Stimulated activated CD8-positive, alpha-beta memory T cell treated with anti-CD3 and anti-CD28 coated beads, Interleukin-7, amount 100 ng/mL, for 48 hours (primary cell): ENCODE data around the gene AAGAB.

Experiments
- DNase-seq, 2 donors: peaks; one replicate each; pipeline ENCODE4 v3.0.0-alpha.2; 2020; ENCODE audit warnings: low read depth in 1 of 2; ENCODE audit errors: extremely low read depth in 1 of 2

Gene AAGAB

DNA sequence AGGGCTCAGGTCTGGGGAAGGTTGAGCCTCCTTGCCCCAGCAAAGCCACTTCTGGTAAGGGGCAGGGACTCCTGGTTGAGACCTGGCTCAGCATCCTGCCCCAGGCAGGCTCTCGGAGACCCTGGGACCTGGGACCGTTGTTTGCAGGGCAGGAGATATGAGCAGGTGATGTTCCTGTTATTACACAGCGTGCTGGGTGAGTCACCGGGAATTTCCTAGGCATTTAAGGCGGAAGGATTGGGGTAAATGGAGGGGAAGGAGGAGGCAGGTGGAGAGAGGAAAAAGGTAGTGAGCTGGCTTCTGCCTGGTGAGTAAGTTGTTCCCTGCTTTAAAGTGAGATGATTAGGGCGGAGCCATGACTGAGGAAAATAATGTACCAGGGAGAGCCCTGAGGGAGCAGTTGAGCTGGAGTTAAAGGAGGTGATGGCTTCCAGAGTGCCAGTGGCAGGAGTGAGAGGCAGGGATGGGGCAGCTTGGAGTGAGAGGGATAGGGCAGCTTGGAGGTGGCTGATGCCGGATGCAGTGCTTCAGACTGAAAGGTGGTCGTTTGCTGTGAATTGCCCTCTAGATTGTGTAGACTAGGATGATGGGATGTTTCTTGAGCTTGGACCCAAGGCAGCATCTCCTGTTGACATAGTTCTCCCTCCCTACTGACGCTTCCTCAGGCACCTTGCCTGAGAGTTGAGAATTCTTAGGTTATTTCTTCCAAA, 79.4 kb downstream of the AAGAB start:
- no peak for DNase-seq

DNA sequence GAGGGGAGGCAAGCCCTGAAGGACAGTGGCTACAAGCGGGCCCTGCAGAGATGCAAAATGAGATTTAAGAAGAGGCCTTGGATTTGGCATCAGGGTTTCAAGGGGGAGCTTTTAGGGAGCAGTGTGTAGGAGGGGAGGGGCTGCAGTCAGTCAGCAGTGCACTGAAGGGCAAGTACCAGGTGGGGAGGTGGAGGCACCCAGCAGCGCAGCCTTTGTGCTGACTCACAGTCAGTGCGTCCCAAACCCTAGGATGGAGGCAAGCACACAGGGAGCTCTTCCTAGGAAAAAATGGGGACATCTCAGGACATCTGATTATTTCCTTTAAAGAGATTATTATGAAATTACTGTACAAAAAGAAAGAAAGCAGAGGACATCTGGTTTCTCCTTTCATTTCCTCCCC, 80.0 kb downstream of the AAGAB start:
- DNase-seq, result no peak

DNA sequence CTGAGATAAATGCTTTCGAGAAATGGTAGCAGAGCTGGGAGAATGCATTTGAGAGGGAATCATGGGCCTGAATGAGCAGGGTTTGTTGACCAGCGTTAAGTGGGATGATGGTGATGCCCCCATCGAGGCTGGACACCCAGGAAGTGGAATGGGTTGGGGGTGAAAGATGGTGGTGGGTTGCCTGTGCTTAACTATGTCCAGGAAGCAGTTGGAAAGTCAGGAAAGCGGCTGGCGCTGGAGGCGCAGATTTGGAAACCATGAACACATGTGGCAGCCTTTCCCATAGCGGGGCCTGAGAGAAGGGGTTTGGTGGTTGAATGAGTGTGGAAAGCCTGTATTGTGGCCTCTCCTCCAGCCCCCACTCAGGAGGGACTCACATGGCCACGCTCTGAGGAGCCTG, 80.7 kb downstream of the AAGAB start:
- DNase-seq, result no peak

- DNase-seq, result no peak
These were observed 81.5 kb downstream of the AAGAB start for GRCh38 chr15:67173005-67173404.

- DNase-seq, result peak in 1 of 2 donors; percentile 42
These were observed 82.3 kb downstream of the AAGAB start for GRCh38 chr15:67172172-67172571.

- no peak for DNase-seq
These were observed 83.0 kb downstream of the AAGAB start for GRCh38 chr15:67171471-67171870.

DNA sequence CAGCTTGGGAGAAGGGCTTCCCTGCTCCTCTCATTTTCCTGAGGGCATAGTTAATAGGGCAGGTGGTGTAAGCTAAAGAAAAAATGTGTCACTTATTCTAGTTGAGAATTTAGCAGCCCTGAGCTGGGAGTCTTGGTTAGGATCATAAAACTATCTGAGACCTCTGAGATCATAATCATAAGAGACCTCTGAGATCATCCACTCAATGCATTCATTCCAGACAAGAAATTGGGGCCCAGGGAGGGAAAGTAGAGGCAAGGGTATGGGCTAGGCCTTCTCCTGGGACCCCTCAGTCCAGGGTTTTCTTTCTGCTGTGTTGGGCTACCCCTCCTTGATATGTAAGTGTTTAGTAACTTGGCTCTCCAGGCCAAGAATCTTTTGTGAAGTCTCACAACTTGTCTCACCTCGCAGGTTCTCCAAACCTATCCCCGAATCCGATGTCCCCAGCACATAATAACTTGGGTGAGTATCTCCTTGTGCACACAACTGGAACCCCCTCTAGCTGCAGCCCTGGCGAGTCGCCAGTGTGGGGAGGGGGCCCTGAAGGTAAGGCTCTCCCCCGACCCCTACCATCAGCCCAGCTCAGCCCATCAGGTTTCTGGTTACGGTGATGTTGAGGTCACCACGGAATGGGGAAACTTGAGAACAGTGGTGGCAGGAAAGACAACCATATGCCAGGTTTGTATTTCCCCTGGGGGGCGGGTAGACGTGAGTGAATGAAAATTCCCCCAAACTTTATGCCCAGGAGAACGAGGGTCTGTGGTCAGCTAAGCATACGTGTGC, 84.1 kb downstream of the AAGAB start:
- DNase-seq, result no peak

DNA sequence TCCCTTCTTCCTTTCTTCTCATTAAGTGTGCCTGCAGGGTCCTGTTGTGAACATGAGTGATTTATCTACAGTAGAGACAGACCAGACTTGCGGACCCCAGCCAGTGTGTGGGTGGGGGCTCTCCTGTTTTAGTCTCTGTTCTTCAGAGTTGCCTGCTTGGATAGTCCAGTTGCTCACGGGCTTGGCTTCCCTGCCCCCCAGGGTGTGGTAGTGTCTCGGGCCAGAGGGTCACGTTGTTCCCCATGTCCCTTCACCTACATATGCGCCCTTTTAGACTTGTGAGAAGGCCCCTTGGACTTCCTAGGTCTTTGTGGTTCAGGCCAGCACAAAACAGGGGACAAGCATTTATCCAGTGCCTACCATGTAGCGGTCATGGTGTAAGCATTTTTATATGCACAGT, 85.8 kb downstream of the AAGAB start:
- DNase-seq, result no peak

DNA sequence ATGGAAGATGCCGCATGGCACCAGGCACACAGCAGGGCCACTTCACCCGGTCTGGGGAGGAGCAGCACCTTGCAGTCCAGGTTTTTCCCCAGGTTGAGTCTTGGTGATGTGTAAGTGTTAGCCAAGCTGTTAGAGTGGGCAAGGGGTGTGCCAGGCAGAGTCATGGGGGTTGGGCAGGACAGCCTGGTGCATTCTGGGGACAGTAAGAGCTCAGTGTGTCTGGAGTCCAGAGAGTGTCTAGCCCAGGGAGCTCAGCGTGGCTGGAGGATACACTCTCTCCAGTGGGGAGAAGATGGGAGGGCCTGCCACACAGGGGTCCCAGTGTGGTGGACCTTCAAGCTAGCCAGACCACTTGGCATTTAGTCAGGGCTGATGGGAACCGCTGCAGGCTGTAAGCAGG, 87.4 kb downstream of the AAGAB start:
- no peak for DNase-seq

DNA sequence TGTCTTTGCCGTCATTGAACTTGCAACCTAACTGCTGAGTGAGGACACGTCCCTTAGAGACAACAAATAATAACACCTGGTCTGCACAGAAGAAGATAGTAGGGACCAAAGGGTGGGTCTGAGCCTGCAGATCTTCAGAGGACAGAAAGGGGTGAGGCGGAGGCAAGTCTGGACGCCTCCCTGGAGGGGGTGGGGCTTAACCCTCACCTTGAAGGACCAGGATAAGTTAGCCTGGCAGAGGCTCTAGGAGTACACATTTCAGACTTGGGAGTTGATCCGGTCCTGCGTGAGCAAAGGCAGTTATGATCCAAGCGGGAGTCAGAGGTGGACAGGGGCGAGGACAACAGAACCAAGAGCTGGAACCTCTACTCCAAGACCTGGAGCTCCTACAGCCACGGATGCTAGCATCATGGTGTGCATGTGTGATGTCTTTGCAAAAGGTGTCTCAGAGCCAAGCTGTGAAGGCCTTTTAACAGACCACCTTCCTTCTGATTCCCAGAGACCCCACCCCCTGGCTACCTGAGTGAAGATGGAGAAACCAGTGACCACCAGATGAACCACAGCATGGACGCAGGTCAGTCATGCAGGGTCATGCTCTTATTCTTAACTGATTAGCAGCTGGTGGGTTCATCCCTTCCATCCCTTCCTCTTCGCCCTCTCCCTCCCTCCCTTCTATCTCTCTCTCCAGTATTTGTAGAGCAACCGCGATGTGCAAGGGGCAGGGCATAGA, 88.0 kb downstream of the AAGAB start:
- no peak for DNase-seq

GRCh38 chr15:67165254-67166253, 88.9 kb downstream of the AAGAB start:
- DNase-seq, result no peak

DNA sequence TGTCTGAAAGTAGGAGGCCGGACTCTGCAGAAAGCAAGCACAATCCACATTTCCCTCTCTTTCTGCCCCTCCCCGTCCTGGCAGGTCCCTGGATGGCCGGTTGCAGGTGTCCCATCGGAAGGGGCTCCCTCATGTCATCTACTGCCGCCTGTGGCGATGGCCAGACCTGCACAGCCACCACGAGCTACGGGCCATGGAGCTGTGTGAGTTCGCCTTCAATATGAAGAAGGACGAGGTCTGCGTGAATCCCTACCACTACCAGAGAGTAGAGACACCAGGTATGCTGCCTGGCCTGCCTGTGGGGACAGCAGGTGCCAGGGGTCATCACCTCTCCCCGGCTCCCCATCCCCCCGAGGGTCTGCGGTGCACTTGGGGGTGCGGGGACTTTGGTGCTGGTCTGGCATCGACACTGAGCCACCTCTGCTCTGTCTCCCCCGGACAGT, 89.6 kb downstream of the AAGAB start:
- DNase-seq, result no peak

DNA sequence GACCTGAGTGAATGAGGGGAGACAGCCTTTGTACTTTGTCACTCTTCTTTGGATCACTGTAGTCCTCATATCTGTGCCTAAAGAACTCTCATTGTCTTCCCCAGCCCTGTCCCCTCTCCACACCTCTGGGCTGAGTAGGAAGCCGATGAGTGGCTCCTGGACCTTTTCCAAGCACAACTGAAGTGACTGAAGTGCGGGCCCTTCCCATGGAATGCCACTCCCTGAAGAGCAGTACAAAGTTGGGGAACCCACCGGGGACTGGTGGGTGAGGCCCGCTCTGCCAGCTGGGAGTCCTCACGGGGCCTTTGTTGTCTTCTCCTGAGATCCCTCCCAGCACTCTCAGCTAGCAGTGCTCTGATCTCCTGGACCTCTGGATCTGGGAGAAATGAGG, 90.1 kb downstream of the AAGAB start:
- no peak for DNase-seq

DNA sequence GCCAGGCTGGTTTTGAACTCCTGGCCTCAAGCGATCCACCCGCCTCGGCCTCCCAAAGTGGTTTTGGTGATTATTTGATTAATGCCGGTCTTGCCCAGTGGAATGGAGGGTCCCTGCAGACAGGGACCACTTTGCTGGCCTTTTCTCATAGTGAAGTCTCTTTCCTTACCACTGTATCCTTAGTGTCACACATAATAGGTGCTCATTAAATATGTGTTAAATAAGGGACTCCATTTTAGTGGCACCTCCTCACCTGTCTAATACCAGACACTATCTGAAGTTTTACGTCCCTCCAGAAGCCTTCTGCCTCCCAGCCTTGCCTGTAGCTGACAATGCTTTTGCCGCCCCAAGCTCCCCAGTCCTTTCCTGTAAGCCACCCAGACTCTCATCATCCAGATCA, 91.3 kb downstream of the AAGAB start:
- DNase-seq, result no peak

- no peak for DNase-seq
These were observed 92.6 kb downstream of the AAGAB start for GRCh38 chr15:67161881-67162280.

DNA sequence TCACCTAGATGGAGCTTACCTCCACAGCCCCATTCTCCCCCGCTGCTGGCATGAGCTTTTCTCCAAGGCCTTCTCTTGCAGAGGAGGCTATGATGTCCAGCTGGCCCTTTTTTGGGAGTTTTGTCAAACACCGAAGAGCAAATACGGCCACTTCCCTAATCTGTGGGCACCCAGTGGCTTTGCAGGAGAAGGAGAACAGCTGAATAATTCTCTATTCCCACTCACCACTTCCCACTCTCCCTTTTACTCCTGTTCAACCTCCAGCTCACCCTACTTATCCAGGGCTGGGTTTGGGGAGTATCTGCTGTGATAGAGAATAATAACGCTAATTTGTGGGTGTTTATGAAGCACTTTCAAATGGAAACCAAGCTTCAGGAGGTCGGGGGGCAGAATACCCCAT, 93.0 kb downstream of the AAGAB start:
- no peak for DNase-seq

- no peak for DNase-seq
These were observed 96.1 kb downstream of the AAGAB start for GRCh38 chr15:67158367-67158766.

- DNase-seq, result no peak
These were observed 96.8 kb downstream of the AAGAB start for GRCh38 chr15:67157521-67158252.

DNA sequence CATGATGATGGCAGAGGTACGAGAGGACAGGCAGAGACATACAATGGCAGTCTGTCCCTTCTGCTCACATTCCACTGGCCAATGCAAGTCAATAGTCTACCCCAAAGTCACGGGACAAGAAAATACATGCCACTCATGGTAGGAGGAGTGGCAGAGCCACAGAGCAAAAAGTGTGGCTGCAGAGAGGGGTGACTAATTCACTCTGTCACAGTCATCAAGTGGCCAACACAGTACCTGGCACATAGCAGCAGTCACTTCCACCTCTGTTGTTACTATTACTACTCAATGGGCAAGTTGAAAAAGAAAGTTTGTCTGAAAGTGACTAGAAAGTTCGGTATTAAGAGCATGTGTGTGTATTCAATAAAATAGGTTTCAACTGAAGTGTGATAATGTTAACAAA, 97.6 kb downstream of the AAGAB start:
- no peak for DNase-seq

DNA sequence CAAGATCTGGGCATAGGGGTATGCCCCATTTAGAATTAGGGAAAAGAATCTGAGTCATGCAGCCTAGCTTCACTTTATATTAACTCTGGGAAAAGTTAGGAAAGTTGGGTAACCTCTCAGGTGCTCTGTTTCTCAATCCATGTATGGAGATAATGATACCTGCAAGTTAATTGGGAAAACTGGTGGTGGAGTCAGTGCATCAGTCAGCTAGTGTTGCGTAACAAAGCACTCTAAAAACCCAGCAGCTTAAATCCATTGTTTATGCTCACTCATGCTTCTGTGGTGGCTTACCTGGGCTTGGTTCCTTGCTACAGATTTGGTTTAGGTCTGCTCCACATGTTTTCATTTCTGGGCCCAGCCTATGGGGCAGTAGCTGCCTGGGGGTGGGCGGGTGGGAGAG, 98.0 kb downstream of the AAGAB start:
- no peak for DNase-seq
